MM.1S (cell line): ENCODE results near the gene NEUROG2.

ENCODE experiments used
- EZH2 ChIP-seq: fragments of 300-600 bp; sonication (generic); optimal IDR thresholded peaks from 2 replicates; pipeline ENCODE3; 2017; ENCODE audit warnings: low read depth, mild to moderate bottlenecking, antibody characterized with exemption, low read length, mixed read lengths
- TF ChIP-seq, protein P1 (sequence below): fragments of 300-600 bp; sonication (generic); IDR thresholded peaks from 2 replicates; pipeline ENCODE4 v1.5.1; 2016; ENCODE audit warnings: antibody characterized with exemption, low read length, mixed read lengths

DNA sequence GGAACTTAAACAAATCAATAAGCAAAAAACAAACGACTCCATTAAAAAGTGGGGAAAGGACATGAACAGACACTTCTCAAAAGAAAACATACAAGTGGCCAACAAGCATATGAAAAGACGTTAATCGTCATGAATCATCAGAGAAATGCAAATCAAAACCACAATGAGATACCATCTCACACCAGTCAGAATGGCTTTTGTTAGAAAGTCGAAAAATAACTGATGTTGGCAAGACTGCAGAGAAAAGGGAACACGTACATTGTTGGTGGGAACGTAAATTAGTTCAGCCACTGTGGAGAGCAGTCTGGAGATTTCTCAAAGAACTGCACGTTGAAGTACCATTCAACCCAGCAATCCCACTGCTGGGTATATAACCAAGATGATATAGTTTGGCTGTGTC is 23.7 kb downstream of the NEUROG2 start:
- TF ChIP-seq, protein P1, sequence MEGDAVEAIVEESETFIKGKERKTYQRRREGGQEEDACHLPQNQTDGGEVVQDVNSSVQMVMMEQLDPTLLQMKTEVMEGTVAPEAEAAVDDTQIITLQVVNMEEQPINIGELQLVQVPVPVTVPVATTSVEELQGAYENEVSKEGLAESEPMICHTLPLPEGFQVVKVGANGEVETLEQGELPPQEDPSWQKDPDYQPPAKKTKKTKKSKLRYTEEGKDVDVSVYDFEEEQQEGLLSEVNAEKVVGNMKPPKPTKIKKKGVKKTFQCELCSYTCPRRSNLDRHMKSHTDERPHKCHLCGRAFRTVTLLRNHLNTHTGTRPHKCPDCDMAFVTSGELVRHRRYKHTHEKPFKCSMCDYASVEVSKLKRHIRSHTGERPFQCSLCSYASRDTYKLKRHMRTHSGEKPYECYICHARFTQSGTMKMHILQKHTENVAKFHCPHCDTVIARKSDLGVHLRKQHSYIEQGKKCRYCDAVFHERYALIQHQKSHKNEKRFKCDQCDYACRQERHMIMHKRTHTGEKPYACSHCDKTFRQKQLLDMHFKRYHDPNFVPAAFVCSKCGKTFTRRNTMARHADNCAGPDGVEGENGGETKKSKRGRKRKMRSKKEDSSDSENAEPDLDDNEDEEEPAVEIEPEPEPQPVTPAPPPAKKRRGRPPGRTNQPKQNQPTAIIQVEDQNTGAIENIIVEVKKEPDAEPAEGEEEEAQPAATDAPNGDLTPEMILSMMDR: no peak
- no peak for TF ChIP-seq EZH2
